ENCODE results near the gene MKX. TPM values are rescaled to one million over a fixed set of nuclear protein-coding genes. Genes with fewer than 3 reads are reported as not detected.

The MKX gene
- total and polyA plus RNA-seq, 2 experiments from 2014 or later, result 36.2 to 44.1 TPM

DNA sequence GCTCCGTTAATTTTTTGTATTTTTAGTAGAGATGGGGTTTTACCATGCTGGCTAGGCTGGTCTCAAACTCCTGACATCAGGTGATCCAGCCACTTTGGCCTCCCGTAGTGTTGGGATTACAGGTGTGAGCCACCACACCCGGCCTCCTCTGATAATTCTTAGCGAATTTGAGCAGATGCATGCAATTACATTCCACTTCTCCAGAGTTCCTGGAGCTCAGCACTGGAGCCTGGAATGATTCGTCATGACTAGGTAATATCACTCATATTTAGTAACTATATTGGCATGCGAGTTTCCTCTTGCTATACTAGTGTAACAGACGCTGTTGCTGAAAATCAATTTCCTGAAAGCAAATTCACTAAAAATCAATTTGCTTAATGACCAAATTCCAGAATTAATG is 86.8 kb downstream of the MKX start:
- no peak overlapping the region for H3K4me3 ChIP-seq
- in situ Hi-C loops (cut with MboI), result no loop called here
- DNase-seq, result peak; percentile 90
- TF ChIP-seq EZH2 (IDR thresholded peaks at IDR 0.05; ENCODE audit: insufficient read depth, poor library complexity, severe bottlenecking), result no peak
- no peak for TF ChIP-seq EZH2phosphoT487 (IDR thresholded peaks at IDR 0.05; ENCODE audit: insufficient read depth, low read depth)
- no peaks in the 10 kb centered on the region for H3K79me2 ChIP-seq (ENCODE audit: insufficient read depth)
- 30 to 31% methylated on average over 7 of the region's 7 CpGs for WGBS, 2 experiments (ENCODE audit: low coverage in 1 of 2, low lambda C conversion rate in 2 of 2, missing lambda C conversion rate in 2 of 2)
- no peaks in the 10 kb centered on the region for H3K9me2 ChIP-seq (ENCODE audit: insufficient read depth)
- H3K4me2 ChIP-seq (ENCODE audit: unreplicated experiment), result peak overlapping the region; percentile 24
- H3K4me1 ChIP-seq (ENCODE audit: insufficient read depth), result peaks cover 51% of the 10 kb centered on the region
- H3K27me3 ChIP-seq (replicated peaks; ENCODE audit: insufficient read depth), result no peaks in the 10 kb centered on the region
- peaks cover 33% of the 10 kb centered on the region for H3F3A ChIP-seq (ENCODE audit: insufficient read depth)
- H3K9me3 ChIP-seq (ENCODE audit: low read depth), result no peaks in the 10 kb centered on the region
- H4K20me1 ChIP-seq (ENCODE audit: insufficient read depth), result no peaks in the 10 kb centered on the region
- H3K27ac ChIP-seq, result 0 out of 2 replicates have a peak overlapping the region, but pooled peaks have one; percentile 18
- no peaks in the 10 kb centered on the region for H3K36me3 ChIP-seq (ENCODE audit: low read depth)
- no peak overlapping the region for H3K9ac ChIP-seq
- no peak overlapping the region for H2AFZ ChIP-seq

DNA sequence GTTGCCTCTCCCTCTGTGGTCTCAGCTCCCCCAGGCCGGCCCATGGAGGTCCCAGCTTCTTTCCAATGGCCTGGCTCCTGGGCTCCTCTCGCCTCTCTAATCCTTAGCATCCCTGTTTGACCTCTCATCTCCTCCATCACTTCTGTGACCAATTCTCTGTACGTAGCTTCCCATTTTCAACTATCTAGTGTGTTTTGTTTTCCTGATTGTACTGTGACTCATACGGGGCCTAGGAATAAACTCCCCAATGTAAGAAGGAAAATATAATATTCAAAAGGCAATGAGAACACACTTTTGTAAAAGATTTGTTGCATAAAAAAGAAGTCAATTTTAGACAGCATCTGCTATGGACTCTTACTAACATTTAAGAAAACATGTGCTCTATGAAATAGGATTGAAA is 90.3 kb downstream of the MKX start:
- Histone ChIP-seq H3K4me2 (ENCODE audit: unreplicated experiment) (no peak overlapping the region), H3K4me1 (ENCODE audit: insufficient read depth) (peaks cover 16% of the 10 kb centered on the region), H3K4me3 (no peak overlapping the region), H2AFZ (no peak overlapping the region), H3K36me3 (ENCODE audit: low read depth) (no peaks in the 10 kb centered on the region), H3K27ac (no peak overlapping the region), H4K20me1 (ENCODE audit: insufficient read depth) (no peaks in the 10 kb centered on the region), H3K9ac (no peak overlapping the region), H3K79me2 (ENCODE audit: insufficient read depth) (no peaks in the 10 kb centered on the region), H3K27me3 (replicated peaks; ENCODE audit: insufficient read depth) (no peaks in the 10 kb centered on the region), H3K9me3 (ENCODE audit: low read depth) (no peaks in the 10 kb centered on the region), H3K9me2 (ENCODE audit: insufficient read depth) (no peaks in the 10 kb centered on the region), H3F3A (ENCODE audit: insufficient read depth) (peaks cover 10% of the 10 kb centered on the region; the same call in 1 of the 2 replicates)
- WGBS, 2 experiments (ENCODE audit: low coverage in 1 of 2, low lambda C conversion rate in 2 of 2, missing lambda C conversion rate in 2 of 2), result 91 to 92% methylated on average over 4 of the region's 4 CpGs
- in situ Hi-C loops (cut with MboI), result no loop called here
- no peak for TF ChIP-seq EZH2phosphoT487 (IDR thresholded peaks at IDR 0.05; ENCODE audit: insufficient read depth, low read depth)
- TF ChIP-seq EZH2 (IDR thresholded peaks at IDR 0.05; ENCODE audit: insufficient read depth, poor library complexity, severe bottlenecking), result no peak
- no peak for DNase-seq

DNA sequence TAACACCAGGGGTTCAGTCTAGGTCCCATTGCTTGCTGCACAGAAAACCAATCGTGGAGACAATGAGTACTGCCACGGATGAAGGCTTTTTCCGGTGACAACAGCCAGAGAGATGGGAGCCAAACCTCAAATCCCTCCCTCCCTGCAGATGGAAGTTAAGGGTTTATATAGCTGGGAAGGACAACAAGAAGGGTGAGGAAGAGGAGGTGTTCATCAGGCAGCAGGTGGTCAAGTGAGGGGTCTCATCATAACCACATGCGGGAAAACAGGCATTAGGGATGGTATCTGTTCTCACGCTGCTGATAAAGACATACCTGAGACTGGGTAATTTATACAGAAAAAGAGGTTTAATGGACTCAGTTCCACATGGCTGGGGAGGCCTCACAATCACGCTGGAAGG is 91.3 kb downstream of the MKX start:
- no peak for TF ChIP-seq EZH2phosphoT487 (IDR thresholded peaks at IDR 0.05; ENCODE audit: insufficient read depth, low read depth)
- no peak for TF ChIP-seq EZH2 (IDR thresholded peaks at IDR 0.05; ENCODE audit: insufficient read depth, poor library complexity, severe bottlenecking)

DNA sequence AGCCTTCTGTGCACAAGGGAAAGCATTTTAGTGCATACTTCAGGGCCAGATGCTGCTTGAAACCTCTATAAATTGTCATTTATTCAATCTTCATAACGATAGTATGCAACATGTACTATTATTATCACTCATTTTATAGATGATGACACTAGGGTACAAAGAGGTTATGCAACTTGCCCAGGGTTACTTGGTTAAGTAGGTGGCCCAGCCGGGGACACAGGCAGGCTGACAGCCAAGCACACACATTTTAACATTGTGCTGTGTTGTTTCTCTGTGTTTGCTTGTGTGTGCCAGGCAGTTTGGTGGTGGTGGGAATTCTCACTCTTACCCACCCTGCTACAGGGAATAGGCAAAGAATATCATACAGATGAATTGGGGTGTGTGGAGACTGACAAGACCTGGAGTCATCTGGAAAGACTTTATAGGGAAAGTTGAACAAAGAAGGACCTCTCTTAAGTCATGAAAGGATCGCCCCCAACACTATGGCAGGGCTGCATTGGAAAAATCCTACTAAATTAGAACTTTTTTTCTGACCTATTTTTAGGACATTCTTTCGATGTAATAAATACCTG is 98.9 kb downstream of the MKX start:
- Histone ChIP-seq H3K9me3 (ENCODE audit: low read depth) (no peaks in the 10 kb centered on the region), H2AFZ (peak overlapping the region; percentile 21; the same call in 1 of the 2 replicates), H3K36me3 (ENCODE audit: low read depth) (no peaks in the 10 kb centered on the region), H3K27me3 (replicated peaks; ENCODE audit: insufficient read depth) (no peaks in the 10 kb centered on the region), H3K27ac (peak overlapping the region; percentile 76), H4K20me1 (ENCODE audit: insufficient read depth) (no peaks in the 10 kb centered on the region), H3K79me2 (ENCODE audit: insufficient read depth) (no peaks in the 10 kb centered on the region), H3K9me2 (ENCODE audit: insufficient read depth) (no peaks in the 10 kb centered on the region), H3K4me1 (ENCODE audit: insufficient read depth) (peaks cover 40% of the 10 kb centered on the region), H3K9ac (peak overlapping the region; percentile 31; the same call in 1 of the 2 replicates), H3K4me3 (peak overlapping the region; percentile 37; the same call in 1 of the 2 replicates), H3F3A (ENCODE audit: insufficient read depth) (peaks cover 21% of the 10 kb centered on the region), H3K4me2 (ENCODE audit: unreplicated experiment) (peak overlapping the region; percentile 72)
- DNase-seq, result peak; percentile 53
- no peak for TF ChIP-seq EZH2 (IDR thresholded peaks at IDR 0.05; ENCODE audit: insufficient read depth, poor library complexity, severe bottlenecking)
- no peak for TF ChIP-seq EZH2phosphoT487 (IDR thresholded peaks at IDR 0.05; ENCODE audit: insufficient read depth, low read depth)
- 46 to 54% methylated on average over 4 of the region's 4 CpGs for WGBS, 2 experiments (ENCODE audit: low coverage in 1 of 2, low lambda C conversion rate in 2 of 2, missing lambda C conversion rate in 2 of 2)
- in situ Hi-C loops (cut with MboI), result no loop called here

More for the DNA sequence above, 91.3 kb downstream of the MKX start:
- peaks cover 15% of the 10 kb centered on the region for H3K4me1 ChIP-seq (ENCODE audit: insufficient read depth)
- no peak overlapping the region for H3K4me3 ChIP-seq
- no peaks in the 10 kb centered on the region for H3K9me3 ChIP-seq (ENCODE audit: low read depth)
- H4K20me1 ChIP-seq (ENCODE audit: insufficient read depth), result no peaks in the 10 kb centered on the region
- no peaks in the 10 kb centered on the region for H3K9me2 ChIP-seq (ENCODE audit: insufficient read depth)
- H3K27me3 ChIP-seq (replicated peaks; ENCODE audit: insufficient read depth), result no peaks in the 10 kb centered on the region
- WGBS, 2 experiments (ENCODE audit: low coverage in 1 of 2, low lambda C conversion rate in 2 of 2, missing lambda C conversion rate in 2 of 2), result 84 to 93% methylated on average over 6 of the region's 6 CpGs
- H3F3A ChIP-seq (ENCODE audit: insufficient read depth), result peaks cover 9% of the 10 kb centered on the region; the same call in 1 of the 2 replicates
- in situ Hi-C loops (cut with MboI), result no loop called here
- H3K79me2 ChIP-seq (ENCODE audit: insufficient read depth), result no peaks in the 10 kb centered on the region
- no peak for DNase-seq
- H3K9ac ChIP-seq, result no peak overlapping the region
- H2AFZ ChIP-seq, result no peak overlapping the region
- H3K27ac ChIP-seq, result no peak overlapping the region
- no peak overlapping the region for H3K4me2 ChIP-seq (ENCODE audit: unreplicated experiment)
- no peaks in the 10 kb centered on the region for H3K36me3 ChIP-seq (ENCODE audit: low read depth)
